ENCODE data around the gene HRH3.

GRCh38 chr20:62229667-62230066 is 9.6 kb upstream of the HRH3 start:
- no peak for TF ChIP-seq SP1 (IDR thresholded peaks at IDR 0.05)
- no peak for TF ChIP-seq NFRKB (IDR thresholded peaks at IDR 0.05)
- no peak for TF ChIP-seq ELF4 (IDR thresholded peaks at IDR 0.05)
- TF ChIP-seq LEF1 (IDR thresholded peaks at IDR 0.05; ENCODE audit: borderline replicate concordance), result no peak
- no peak for TF ChIP-seq BHLHE40 (IDR thresholded peaks at IDR 0.05; ENCODE audit: borderline replicate concordance)
- no peak for TF ChIP-seq HDGF (IDR thresholded peaks at IDR 0.05; ENCODE audit: borderline replicate concordance)
- no peak for TF ChIP-seq ARNT (IDR thresholded peaks at IDR 0.05)
- no peak for TF ChIP-seq FOXM1 (IDR thresholded peaks at IDR 0.05; ENCODE audit: borderline replicate concordance)
- no peak for TF ChIP-seq SUZ12 (IDR thresholded peaks at IDR 0.05)

Measured in HEK293T (cell line).